NCI-H187 (cell line): ENCODE data around the gene XPR1.

ENCODE experiments used
- DNase-seq, 2 experiments: peaks; one replicate each; lab custom pipeline; 2025; lab: John Stamatoyannopoulos, UW

The XPR1 gene

DNA sequence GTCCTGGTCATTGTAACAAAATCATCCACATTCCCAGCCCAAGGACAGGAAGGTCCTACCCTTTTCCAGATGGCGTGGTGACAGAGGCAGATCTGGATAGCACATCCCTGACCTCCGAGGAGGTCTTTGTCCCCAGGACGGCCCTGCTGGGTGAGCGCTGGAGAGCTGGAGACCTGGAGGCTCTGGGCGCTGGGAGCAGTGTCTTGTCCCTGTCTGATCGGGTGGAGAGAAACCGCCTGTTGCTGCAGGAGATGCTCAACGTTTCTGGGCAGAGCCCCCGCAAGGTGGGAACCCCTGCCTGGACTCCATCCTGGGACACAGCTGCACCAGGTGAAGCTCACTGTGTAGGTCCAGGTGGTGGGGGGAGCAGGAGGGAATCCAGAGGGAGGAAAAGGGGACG lies 284.9 kb downstream of the XPR1 start:
- no peak for DNase-seq

GRCh38 chr1:180917306-180918065 lies 285.7 kb downstream of the XPR1 start:
- no peak for DNase-seq

DNA sequence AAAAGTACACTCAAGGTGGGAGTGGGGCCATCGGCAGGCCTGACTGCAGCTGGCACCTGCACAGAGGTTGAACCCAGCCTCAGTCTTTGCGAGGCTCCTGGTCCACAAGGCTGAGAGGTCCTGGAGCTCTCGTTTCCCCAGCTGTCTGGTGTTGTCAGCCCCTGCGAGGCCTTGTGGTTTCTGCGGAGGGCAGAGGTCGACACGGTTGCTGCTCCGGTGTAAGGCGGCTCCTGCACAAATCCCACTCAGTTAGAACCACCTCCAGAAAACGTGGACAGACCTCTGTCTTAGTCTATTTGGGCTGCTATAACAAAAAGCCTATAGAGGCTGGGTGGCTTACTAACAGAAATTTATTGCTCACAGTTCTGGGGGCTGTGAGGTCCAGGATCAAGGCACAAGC lies 286.7 kb downstream of the XPR1 start:
- DNase-seq: no peak

DNA sequence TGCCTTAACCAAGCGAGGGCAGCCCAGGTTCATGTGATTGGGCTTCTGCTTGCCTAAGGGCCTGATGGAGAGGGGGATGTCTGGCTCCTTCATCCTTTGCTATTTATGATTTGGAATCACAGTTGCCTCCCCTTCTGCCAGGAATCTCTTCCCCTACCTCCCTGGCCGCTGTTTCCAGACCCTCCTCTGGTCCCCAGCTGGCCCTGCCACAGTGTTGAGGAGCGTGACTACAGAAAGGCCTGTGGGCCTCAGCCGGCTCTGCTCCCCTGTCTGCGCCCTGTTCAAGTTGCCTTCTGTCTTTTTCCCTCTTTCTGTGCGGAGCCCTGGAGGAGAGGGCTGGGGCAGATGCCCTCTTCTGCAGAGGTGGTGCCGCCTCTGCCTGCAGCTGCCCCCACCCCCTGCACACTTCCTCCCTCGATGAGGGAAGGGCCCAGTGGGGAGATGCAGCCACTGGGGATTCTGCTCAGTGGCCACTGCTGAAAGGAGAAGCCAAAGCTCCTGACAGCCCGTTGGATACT lies 287.4 kb downstream of the XPR1 start:
- no peak for DNase-seq

DNA sequence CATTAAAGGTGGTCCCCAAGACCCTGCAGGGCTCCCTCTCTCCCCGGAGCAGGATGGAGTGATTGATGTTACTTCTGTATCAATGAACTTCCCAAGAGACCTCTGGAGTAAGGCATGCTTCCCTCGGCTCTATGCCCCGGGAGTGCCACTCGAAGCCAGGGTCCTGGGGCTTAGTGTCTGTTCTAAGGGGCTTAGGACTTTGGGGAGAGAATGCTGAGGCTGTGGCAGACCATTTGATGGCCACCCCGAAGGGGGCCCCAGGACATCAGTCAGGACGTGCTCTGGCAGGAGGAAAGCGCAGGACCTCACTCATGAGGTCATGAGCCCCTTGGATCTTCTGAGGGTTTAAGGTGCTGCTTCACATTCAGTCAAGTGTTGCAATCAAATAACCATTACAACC lies 288.4 kb downstream of the XPR1 start:
- no peak for DNase-seq

- no peak for DNase-seq
Measured at GRCh38 chr1:180920702-180921101, 288.9 kb downstream of the XPR1 start.

- DNase-seq: no peak
Measured at GRCh38 chr1:180921386-180921785, 289.6 kb downstream of the XPR1 start.

- no peak for DNase-seq
Measured at GRCh38 chr1:180921891-180922630, 290.2 kb downstream of the XPR1 start.

DNA sequence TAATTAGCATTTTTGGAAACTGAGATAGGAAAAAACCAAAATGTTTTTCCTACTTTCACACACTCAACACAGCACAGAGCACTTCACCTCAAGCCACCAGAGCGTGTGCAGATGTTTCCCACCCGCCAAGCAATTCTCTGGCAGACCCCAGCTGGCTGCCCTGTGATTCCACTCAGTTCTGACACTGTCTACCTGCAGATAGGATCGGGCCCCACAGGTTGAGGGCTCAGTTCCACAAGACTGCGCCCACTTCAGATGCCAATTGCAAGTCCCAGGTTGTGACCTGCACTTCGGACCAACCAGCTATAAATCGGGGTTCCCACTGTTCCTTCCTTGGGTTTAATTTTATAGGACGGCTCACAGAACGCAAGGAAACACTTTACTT lies 290.8 kb downstream of the XPR1 start:
- DNase-seq: no peak

GRCh38 chr1:180923021-180923841 lies 291.4 kb downstream of the XPR1 start:
- DNase-seq: no peak

DNA sequence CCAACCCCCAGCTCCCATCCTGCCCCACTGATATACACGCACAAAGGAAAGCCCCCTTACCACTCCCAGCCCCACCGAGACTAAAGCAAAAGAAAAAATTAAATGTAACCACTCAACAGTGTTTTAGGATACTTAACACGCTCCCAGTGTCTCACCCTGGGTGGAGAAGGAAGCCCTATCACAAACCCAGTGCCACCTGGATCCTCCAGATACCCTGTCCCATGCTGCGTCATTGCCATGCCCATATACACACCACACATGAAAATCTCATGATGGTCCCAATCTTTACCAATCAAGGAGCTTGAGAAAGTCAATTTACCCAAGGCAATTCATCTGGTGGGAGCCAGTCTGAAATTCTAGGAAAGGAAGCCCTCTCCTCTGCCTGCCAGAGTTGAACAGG lies 292.1 kb downstream of the XPR1 start:
- DNase-seq: no peak

DNA sequence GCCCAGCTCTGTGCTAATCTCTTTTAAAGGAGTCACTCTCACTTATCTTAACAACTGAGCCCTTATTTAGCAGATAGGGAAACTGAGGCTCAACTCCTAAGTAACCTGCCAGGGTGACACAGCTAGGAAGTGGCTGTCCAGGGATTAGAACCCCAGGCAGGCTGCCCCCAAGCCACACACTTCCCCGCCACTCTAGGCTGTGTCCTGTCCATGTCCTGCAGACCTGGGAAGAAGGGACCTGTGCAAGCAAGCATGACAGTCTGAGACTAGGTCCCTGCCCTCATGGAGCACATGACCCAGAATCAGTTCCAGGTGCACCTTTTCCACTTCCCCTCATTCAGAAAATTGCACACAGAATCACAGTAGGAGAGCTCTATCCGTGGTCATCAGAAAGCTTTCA lies 293.1 kb downstream of the XPR1 start:
- DNase-seq: no peak

DNA sequence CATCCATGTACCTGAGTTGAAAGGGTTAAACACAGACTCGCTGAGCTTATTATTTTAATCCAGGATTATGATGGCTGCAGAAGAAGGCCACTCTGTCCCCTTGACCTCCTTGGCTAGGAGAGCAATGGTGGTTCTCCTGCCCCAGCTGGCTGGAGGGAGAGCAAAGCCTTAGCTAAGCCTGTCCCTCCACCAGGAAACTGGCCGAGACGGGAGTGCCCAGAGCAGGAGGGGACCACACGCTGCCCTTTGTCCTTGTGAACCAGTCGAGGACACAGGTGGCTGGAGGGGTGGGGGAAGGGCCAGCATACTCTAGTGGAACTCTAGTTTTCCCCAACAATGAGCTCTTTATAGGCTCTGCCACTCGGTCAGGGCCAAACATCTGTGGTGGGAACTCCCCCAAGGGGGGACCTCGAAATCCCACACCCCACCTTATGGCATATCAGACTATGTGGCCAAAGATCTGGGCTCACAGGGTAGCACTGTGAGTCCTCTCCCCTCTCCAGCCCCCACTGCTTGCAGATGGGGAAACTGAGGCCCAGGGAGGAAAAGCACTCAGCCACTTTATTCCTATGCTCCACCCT lies 293.7 kb downstream of the XPR1 start:
- DNase-seq: no peak

DNA sequence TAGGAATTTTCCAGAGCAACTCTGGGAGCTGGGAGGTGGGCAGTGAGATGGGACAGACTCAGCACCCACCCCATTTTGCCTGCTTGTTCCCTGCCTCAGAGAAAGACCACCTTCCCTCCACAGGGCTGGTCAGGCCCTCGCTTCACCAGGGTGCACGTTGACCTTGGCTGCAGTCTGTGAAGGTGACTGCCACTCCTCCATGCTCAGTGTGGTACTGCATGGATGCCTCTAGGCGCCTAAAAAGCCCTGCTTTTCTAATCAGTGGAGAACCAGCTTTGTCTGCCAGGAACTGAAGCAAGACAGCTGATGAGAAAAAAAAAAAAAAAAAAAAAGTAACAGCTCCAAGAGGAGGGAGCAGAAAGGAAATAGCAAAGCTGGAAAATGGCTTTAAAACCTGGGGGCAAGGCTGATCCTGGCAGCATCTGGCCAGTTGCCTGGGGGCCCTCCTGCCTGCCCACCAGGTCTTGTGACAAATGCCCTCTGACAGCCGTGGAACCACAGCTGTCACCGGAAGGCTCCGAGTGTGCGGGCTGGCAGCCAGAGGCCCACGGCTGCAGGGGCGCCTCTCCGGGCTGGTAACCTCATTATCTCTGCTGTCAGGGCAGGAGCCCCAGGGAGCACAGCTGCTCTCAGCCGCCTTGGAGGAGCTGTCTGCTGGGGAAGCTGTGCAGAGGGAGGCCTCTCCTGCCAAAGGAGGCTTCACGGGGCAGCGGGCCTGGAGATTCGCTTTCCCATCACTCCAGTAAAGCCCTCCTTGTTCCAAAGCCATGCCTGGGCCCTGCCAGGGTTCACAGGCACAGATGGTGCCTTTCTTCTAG lies 294.6 kb downstream of the XPR1 start:
- peak; percentile 54 to 67 for DNase-seq

DNA sequence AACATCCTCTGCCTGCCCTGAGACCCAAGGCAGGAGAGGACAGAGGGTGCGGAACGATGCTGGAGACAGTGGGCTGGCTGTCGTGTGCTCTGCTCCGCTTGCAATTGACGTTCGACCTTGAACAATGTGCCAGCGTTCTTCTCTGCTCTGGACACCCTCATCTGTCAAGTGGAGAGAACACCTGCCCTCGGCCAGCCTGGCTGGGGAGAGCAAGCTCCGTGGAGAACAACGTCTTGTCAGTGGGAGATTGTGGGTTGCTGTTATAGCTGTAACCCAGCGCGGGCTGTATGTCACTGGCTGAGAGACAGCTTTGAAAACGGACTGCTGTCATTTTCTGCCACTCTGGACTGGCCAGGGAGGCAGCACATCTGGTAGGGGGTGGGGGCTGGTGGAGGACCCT lies 295.5 kb downstream of the XPR1 start:
- peak; percentile 70 to 76 for DNase-seq

DNA sequence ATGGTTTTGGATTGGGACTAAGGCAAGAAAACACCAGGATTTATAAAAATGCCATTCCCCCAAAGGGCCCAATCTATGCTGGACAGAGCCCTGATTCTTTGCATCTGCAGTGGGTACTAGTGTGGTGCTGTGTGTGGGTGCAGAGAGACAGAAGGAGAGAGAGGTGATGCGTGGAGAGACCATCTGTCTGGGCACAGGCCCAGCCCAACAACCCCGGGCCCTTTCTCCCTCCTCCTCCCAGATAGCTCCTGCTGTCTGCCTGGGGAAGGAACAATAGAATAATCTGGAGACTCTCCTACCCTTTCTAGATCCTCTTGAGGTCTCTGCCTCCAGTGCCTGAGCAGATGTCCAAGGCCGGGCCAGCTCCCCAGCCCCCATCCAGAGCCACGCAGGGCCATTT lies 296.0 kb downstream of the XPR1 start:
- peak; percentile 64 to 70 for DNase-seq

- peak; percentile 64 to 75 for DNase-seq
Measured at GRCh38 chr1:180928331-180929230, 296.8 kb downstream of the XPR1 start.

- DNase-seq: no peak
Measured at GRCh38 chr1:180929389-180929788, 297.6 kb downstream of the XPR1 start.

DNA sequence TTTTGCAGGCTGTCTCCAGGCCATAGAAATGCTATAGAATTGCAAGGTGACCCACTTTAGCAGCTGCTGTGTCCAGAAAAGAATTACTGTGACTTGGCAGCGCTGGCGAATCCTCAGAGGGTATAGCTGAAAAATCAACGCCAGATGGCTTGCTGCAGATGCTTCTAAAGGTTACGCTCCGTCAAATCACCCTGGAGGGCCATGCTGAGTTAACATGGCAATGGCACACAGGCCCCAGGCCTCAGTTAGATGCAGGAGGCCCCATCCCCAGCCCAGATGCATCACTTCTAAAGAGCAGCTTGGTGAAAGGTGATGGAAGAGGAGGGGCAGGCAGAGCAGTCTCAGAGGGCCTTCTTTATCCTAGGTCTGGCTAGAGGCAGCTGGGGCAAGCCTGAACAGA lies 298.9 kb downstream of the XPR1 start:
- peak; percentile 62 to 65 for DNase-seq

- no peak for DNase-seq
Measured at GRCh38 chr1:180931529-180931928, 299.7 kb downstream of the XPR1 start.
